HG03469 (cell line): ENCODE results near the gene SLC39A2.
"Not testable (repeated sequence)": the region's sequence is repeated elsewhere in the genome, so short reads cannot be mapped to it uniquely, and the experiment has no call there.

Source experiments
- ATAC-seq: cut with Tn5 transposase; IDR thresholded peaks from one replicate; pipeline ENCODE4 v1.9.1; 2021; ENCODE audit warnings: mild to moderate bottlenecking, moderate library complexity, moderate number of reproducible peaks; ENCODE audit not compliant: unreplicated experiment

Gene SLC39A2

GRCh38 chr14:21024585-21025370 lies 25.7 kb downstream of the SLC39A2 start, which contains the start of gene NDRG2:
NDRG2 (minus strand) TSS chr14:21025061; CDS start chr14:21023315, 1,746 bp downstream.
- no peak for ATAC-seq

DNA sequence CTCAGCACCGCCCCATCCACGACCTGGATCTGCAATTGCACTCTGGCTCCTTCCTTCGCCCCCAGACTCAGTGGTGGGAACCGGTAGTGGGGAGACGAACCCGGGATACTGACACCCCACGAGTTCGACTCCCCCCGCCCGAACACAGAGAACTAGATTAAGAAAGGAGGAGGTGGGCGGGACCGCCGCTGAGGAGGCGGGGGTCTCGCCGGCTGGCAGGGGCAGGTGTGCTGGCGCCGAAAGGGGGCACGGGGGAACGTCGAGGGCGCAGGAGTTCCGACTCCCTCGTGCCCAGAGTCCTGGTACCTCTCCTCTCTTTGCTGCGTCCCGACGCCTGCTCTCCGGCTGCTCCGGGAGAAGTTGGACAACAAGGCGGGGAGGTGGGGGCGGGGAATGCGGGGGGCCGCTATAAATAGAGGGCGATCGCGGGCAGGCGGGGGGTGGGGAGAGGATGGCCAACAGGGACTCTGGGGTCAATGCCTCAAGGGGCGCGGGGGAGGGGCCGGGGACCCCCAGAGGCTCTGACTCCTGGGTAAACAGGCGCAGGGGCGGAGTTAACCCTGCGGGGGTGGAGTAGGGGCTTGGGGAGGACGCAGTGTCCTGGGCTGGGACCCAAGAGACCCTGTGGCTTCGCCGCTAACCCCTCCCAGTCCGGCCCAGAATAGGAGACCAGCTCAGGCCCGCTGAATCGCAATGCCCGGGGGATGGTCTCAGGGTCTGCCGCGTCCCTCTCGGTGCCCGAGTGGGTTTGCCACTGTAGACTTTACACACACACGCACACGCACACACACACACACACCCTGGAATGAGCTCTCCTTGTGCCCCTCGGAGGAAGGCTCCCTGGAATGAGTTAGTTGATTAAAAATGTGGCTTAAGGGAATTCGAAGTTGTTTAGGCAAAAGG lies 26.5 kb downstream of the SLC39A2 start:
- ATAC-seq = no peak

DNA sequence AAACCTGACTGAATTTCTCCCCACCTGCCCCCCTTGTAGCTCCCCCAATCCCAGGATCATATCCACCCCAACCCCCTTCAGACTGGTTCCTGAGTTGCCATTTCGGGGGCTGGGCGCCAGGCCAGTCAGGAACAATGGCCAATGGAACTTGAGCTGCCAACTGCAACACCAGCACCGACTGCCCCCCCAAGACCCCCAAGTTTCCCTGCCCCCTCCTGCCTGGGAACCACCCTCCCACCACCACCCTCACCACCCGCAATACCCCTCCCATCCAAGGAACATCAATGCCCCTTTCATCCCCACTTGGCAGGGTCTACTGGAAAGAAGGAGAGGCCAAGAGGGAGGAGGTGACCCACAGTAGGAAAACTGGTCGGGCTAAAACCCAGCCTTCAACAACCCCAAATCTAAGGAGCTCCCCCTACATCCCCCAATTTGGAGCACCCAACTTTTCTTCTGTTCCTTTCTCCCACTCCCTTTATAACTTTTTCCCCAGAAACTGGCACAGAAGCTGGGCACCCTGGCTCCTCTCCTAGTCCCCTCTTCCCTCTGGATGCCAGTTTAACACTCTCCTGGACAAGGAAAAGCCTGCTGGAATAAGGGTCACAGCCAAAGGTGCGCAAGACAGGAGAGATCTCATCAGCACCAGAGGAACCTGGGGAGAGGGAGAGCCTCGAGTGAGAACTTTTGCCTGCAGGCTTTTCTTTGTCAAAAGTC lies 27.3 kb downstream of the SLC39A2 start:
- no peak for ATAC-seq

DNA sequence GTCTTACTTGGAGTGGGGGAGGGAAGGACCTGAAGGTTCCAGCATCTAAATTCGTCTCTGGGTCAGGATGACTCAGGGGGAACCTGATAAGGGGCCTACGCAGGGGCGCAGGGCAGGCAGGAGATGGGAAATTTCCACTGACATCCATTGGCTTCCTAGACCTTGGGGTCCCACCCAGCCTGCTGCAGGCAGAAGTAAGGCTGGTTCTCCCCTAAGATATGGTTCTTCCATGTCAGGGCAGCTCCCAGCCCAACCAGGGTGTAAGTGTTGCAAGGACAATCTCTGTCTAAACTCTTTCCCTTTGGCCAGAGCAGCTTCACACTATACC lies 27.9 kb downstream of the SLC39A2 start:
- ATAC-seq = no peak

- no peak for ATAC-seq
These were observed 30.8 kb downstream of the SLC39A2 start, which contains the start of gene TPPP2 for GRCh38 chr14:21029917-21030316. TPPP2 (plus strand) TSS chr14:21030217; CDS start chr14:21030582, 365 bp downstream.

- no peak for ATAC-seq
These were observed 31.4 kb downstream of the SLC39A2 start for GRCh38 chr14:21030531-21030930.

GRCh38 chr14:21032326-21033132 lies 33.4 kb downstream of the SLC39A2 start:
- no peak for ATAC-seq

GRCh38 chr14:21033133-21033698 lies 34.1 kb downstream of the SLC39A2 start:
- no peak for ATAC-seq

GRCh38 chr14:21034707-21035106 lies 35.6 kb downstream of the SLC39A2 start, which contains the start of gene RNASE13:
RNASE13 (minus strand) TSS chr14:21034807; CDS start chr14:21034288, 519 bp downstream.
- no peak for ATAC-seq

DNA sequence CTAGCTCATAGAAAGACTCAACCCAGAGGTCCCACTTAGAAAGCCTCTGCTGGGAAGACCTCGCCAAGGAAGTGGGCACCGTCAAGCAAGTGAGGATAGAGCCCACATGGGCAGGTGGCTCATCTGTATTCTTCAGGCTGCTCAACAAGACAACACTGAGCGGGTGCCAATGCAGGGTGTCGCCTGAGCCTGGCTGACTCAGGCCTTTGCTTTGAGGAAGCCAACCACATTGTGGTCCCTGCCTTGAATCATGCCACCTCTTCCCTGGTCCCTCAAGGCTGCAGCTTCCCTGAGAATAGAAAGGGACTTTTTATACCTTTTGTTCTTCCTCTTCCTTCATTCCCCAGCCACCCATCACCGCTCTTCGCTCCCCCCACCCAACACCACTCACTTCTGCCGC lies 37.7 kb downstream of the SLC39A2 start:
- ATAC-seq = no peak

- ATAC-seq = no peak
These were observed 38.1 kb downstream of the SLC39A2 start for GRCh38 chr14:21037156-21037555.

DNA sequence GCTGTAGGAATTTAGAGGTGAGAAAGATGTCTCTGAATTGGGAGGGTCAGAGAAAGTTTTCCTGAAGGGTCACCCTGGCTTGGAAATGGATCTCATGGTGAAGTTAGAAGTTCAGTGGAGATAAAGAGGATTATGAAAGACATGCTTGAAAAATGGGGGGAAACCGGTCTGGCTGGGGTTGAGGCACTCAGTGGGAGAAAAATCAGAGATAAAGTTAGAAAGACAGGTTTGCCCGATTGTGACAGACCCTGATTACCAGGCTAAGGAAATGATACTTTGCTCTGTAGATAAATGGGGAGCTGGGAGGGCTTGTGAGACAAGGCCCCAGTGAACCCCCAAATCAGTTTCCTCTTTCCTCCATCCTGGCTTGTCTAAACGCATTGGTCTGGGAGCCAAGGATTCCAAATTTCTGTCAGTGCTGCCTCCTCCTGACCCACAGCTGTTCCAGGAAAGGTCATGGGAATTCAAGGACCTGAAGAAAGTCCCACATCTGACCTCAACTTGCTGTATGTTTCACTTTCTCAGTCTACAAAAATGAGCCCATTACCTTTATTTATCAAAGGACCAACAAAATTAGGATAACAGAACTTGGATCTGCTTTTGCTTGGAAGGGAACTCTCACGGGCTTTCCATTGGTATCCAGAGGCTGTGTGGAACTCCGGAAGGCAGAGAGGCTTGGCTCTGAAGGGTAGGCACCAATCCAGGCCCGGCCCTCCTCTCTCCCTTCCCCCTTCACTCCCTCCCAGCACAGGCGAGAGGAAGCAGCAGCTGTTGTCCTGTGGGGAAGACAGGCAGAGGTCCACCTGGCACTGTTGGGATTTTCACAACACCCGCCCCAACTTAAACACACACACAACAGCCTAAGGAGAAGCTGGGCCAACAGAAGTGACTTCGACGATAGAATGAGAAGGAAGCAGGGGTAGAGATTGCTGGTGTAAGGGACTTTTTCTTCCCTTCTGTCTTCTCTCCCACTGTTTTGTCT lies 39.6 kb downstream of the SLC39A2 start:
- ATAC-seq = no peak

GRCh38 chr14:21039585-21040369 lies 40.7 kb downstream of the SLC39A2 start:
- no peak for ATAC-seq

DNA sequence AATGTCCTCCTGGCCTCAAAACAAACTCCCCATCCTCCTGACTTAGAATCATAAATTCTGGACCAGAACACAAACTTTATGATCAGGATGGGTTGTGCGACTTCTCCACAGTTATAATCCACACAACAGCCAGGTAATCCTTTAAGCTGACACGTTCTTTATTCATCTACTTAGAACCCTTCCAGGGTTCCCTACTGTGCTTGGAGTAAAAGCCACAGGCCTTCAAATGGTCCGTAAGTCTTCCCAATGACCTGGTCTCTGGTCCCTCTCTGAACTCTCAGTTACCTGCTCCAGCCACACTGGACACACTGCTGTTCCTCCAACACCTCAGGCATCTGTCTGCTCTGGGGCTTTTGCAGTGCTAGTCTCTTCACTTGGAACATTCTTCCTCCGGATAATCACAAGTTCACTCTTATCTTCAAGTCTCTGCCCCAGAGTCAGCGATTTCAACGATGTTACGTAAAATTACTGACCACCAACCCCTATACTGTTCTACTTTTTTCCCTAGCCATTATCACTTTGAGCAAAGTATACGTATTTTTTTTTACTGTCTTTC lies 41.4 kb downstream of the SLC39A2 start:
- ATAC-seq = no peak

- ATAC-seq = not testable (repeated sequence)
These were observed 41.8 kb downstream of the SLC39A2 start for GRCh38 chr14:21040941-21041340.

GRCh38 chr14:21041676-21042433 lies 42.8 kb downstream of the SLC39A2 start, which contains the start of gene RNASE7:
RNASE7 (plus strand) TSS chr14:21042362; CDS start chr14:21042993, 631 bp downstream.
- no peak for ATAC-seq

DNA sequence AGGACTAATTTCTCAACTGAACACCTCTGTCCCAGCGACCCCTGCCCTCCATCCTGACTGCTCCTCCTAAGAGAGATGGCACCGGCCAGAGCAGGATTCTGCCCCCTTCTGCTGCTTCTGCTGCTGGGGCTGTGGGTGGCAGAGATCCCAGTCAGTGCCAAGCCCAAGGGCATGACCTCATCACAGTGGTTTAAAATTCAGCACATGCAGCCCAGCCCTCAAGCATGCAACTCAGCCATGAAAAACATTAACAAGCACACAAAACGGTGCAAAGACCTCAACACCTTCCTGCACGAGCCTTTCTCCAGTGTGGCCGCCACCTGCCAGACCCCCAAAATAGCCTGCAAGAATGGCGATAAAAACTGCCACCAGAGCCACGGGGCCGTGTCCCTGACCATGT lies 43.8 kb downstream of the SLC39A2 start:
- no peak for ATAC-seq
